Mesenchymal stem cell (in vitro differentiated cells and primary cell): ENCODE results near the gene GSK3B.

Experiments
- DNase-seq: peaks from one replicate; pipeline ENCODE4 v3.0.0-alpha.2; 2013
- H2AFZ ChIP-seq: one replicate; pipeline ENCODE4 v1.6.1; 2013; ENCODE audit warnings: low read depth, mild to moderate bottlenecking, control low read depth, inconsistent platforms, low read length, moderate library complexity
- H2AK5ac ChIP-seq: 2 replicates; pipeline ENCODE4 v1.6.1; 2013; ENCODE audit warnings: low read length, moderate library complexity, mild to moderate bottlenecking, inconsistent platforms; ENCODE audit not compliant: severe bottlenecking
- H2BK120ac ChIP-seq: one replicate; pipeline ENCODE4 v1.6.1; 2013; ENCODE audit warnings: low read depth, mild to moderate bottlenecking, inconsistent platforms, low read length, moderate library complexity
- H2BK12ac ChIP-seq, 2 experiments: one replicate each; pipeline ENCODE4 v1.6.1; 2013; ENCODE audit warnings: inconsistent platforms in 2 of 2, low read length in 2 of 2, mild to moderate bottlenecking in 2 of 2, moderate library complexity in 2 of 2, control low read depth in 1 of 2
- H2BK15ac ChIP-seq: one replicate; pipeline ENCODE4 v1.6.1; 2013; ENCODE audit warnings: mild to moderate bottlenecking, low read depth, inconsistent platforms; ENCODE audit not compliant: poor library complexity, severe bottlenecking
- H2BK5ac ChIP-seq: 2 replicates; pipeline ENCODE4 v1.6.1; 2013; ENCODE audit warnings: low read depth, mild to moderate bottlenecking, low read length, control low read depth, inconsistent platforms; ENCODE audit not compliant: poor library complexity, severe bottlenecking
- H3K14ac ChIP-seq, 2 experiments: one replicate each; pipeline ENCODE4 v1.6.1; 2013; ENCODE audit warnings: inconsistent platforms in 2 of 2, low read length in 2 of 2, control low read depth in 1 of 2, mild to moderate bottlenecking in 1 of 2, moderate library complexity in 1 of 2
- H3K18ac ChIP-seq, 2 experiments: one replicate each; pipeline ENCODE4 v1.6.1; 2013; ENCODE audit warnings: inconsistent platforms in 2 of 2, low read length in 2 of 2, control low read depth in 1 of 2, low read depth in 1 of 2, mild to moderate bottlenecking in 1 of 2
- H3K23ac ChIP-seq, 2 experiments: one replicate each; pipeline ENCODE4 v1.6.1; 2013; ENCODE audit warnings: inconsistent platforms in 2 of 2, low read length in 2 of 2, mild to moderate bottlenecking in 2 of 2, moderate library complexity in 2 of 2, control low read depth in 1 of 2
- H3K27ac ChIP-seq: 2 replicates; pipeline ENCODE4 v1.5.1; 2013; ENCODE audit warnings: mild to moderate bottlenecking, moderate library complexity, low read length, control low read depth, inconsistent platforms; ENCODE audit not compliant: poor library complexity, severe bottlenecking
- H3K27me3 ChIP-seq, 2 experiments: 2 replicates each; pipeline versions ENCODE4 v1.6.1 to v1.7.0; 2013; ENCODE audit warnings: low read length in 2 of 2, mild to moderate bottlenecking in 2 of 2, moderate library complexity in 2 of 2, control low read depth in 1 of 2, inconsistent platforms in 1 of 2; ENCODE audit not compliant: control insufficient read depth in 1 of 2, insufficient read depth in 1 of 2
- H3K36me3 ChIP-seq, 2 experiments: 2 replicates each; pipeline versions ENCODE4 v1.6.1 to v1.7.0; 2013; ENCODE audit warnings: low read length in 2 of 2, control low read depth in 1 of 2, inconsistent platforms in 1 of 2, low read depth in 1 of 2, mild to moderate bottlenecking in 1 of 2; ENCODE audit not compliant: insufficient read depth in 2 of 2, control insufficient read depth in 1 of 2
- H3K4ac ChIP-seq, 2 experiments: one replicate each; pipeline ENCODE4 v1.6.1; 2013; ENCODE audit warnings: inconsistent platforms in 2 of 2, low read length in 2 of 2, mild to moderate bottlenecking in 2 of 2, moderate library complexity in 2 of 2, control low read depth in 1 of 2, low read depth in 1 of 2
- H3K4me1 ChIP-seq: 2 replicates; pipeline ENCODE4 v1.6.1; 2013; ENCODE audit warnings: low read depth, low read length, control low read depth; ENCODE audit not compliant: control insufficient read depth, insufficient read depth
- H3K4me2 ChIP-seq: 2 replicates; pipeline ENCODE4 v1.6.1; 2013; ENCODE audit warnings: low read length, mild to moderate bottlenecking, inconsistent platforms; ENCODE audit not compliant: poor library complexity, severe bottlenecking
- H3K4me3 ChIP-seq, 2 experiments: 2 replicates each; pipeline versions ENCODE4 v1.5.1 to v1.7.0; 2013; ENCODE audit warnings: low read length in 2 of 2, mild to moderate bottlenecking in 2 of 2, control low read depth in 1 of 2, low read depth in 1 of 2; ENCODE audit not compliant: insufficient read depth in 1 of 2
- H3K79me1 ChIP-seq: replicated peaks from 2 replicates; pipeline ENCODE4 v1.6.1; 2013; ENCODE audit warnings: mild to moderate bottlenecking, control low read depth, low read length, inconsistent platforms; ENCODE audit not compliant: poor library complexity, severe bottlenecking
- H3K9ac ChIP-seq: 2 replicates; pipeline ENCODE4 v1.7.0; 2013; ENCODE audit warnings: mild to moderate bottlenecking, low read length, moderate library complexity
- H3K9me3 ChIP-seq: 2 replicates; pipeline ENCODE4 v1.7.0; 2013; ENCODE audit warnings: mild to moderate bottlenecking, low read length; ENCODE audit not compliant: control insufficient read depth
- H4K8ac ChIP-seq: one replicate; pipeline ENCODE4 v1.6.1; 2013; ENCODE audit warnings: inconsistent platforms, mild to moderate bottlenecking, low read length, moderate library complexity
- H4K91ac ChIP-seq: one replicate; pipeline ENCODE4 v1.6.1; 2013; ENCODE audit warnings: mild to moderate bottlenecking, low read length, inconsistent platforms
- WGBS: methylation state at CpG from one replicate; pipeline ENCODE4 v1.1.7; 2013; ENCODE audit warnings: mixed read lengths; 5-methylcytosine and 5-hydroxymethylcytosine counted together

Gene GSK3B

DNA sequence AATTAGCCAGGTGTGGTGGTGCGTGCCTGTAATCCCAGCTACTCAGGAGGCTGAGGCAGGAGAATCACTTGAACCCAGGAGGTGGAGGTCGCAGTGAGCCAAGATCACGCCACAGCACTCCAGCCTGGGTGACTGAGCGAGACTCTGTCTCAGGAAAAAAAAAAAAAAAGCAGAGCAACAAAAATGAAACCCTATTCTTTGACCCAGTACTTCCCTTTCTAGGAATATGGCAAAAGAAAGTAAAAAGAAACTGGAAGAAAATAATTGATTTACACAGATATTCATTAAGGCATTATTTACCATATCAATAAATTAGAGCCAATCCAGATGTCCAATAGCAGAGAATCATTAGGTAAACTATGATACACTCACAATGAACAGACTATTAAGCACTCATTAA is 67.0 kb downstream of the GSK3B start:
- Histone ChIP-seq H2BK5ac (no peak overlapping the region), H4K8ac (no peak overlapping the region), H3K9me3 (no peaks in the 10 kb centered on the region), H3K4me1 (peaks cover 2% of the 10 kb centered on the region), H3K14ac (no peak overlapping the region), H2AFZ (no peak overlapping the region), H4K91ac (no peak overlapping the region), H3K4me2 (no peak overlapping the region), H3K18ac (no peak overlapping the region), H3K4ac (no peak overlapping the region), H2AK5ac (no peak overlapping the region), H3K9ac (no peak overlapping the region), H3K36me3 (peaks cover 3 to 8% of the 10 kb centered on the region in 2 experiments), H3K79me1 (peaks cover 4% of the 10 kb centered on the region), H2BK12ac (no peak overlapping the region), H3K23ac (no peak overlapping the region), H2BK15ac (no peak overlapping the region), H3K27ac (no peak overlapping the region), H3K27me3 (no peaks in the 10 kb centered on the region), H3K4me3 (no peak overlapping the region), H2BK120ac (no peak overlapping the region)
- no peak for DNase-seq
- WGBS, result 100% methylated on average over 3 of the region's 4 CpGs

GRCh38 chr3:120025520-120025919 is 68.7 kb downstream of the GSK3B start:
- Histone ChIP-seq H4K8ac (no peak overlapping the region), H2BK12ac (no peak overlapping the region), H3K9me3 (no peaks in the 10 kb centered on the region), H2BK15ac (no peak overlapping the region), H3K79me1 (peaks cover 3% of the 10 kb centered on the region), H3K27ac (no peak overlapping the region), H3K27me3 (no peaks in the 10 kb centered on the region), H2BK120ac (no peak overlapping the region), H2BK5ac (no peak overlapping the region), H3K4ac (no peak overlapping the region), H3K4me2 (no peak overlapping the region), H3K4me1 (peaks cover 2% of the 10 kb centered on the region), H4K91ac (no peak overlapping the region), H3K18ac (no peak overlapping the region), H3K23ac (no peak overlapping the region), H3K4me3 (no peak overlapping the region), H3K36me3 (peaks cover 3 to 8% of the 10 kb centered on the region in 2 experiments), H2AFZ (no peak overlapping the region), H2AK5ac (no peak overlapping the region), H3K14ac (no peak overlapping the region), H3K9ac (no peak overlapping the region)
- DNase-seq, result no peak
- 100% methylated on average over 1 of the region's 2 CpGs for WGBS

DNA sequence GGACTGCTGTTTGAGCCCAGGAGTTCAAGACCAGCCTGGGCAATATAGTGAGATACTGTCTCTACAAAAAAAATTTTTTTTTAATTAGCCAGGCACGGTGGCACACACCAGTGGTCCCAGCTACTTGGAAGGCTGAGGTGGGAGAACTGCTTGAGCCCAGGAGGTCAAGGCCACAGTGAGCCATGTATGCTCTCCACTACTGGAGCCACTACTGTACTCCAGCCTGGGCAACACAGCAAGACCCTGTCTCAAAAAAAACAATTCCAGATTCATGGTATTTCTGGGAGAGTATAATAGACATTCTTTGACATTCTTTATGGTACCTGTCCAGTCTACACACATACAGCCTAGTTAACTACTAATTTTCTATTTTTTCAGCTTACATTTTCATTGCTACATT is 70.1 kb downstream of the GSK3B start:
- Histone ChIP-seq H3K27me3 (no peaks in the 10 kb centered on the region), H4K91ac (no peak overlapping the region), H2BK12ac (no peak overlapping the region), H3K4me1 (peaks cover 2% of the 10 kb centered on the region), H4K8ac (no peak overlapping the region), H3K9me3 (no peaks in the 10 kb centered on the region), H3K23ac (no peak overlapping the region), H3K4ac (no peak overlapping the region), H3K18ac (no peak overlapping the region), H3K27ac (no peak overlapping the region), H2BK120ac (no peak overlapping the region), H3K14ac (no peak overlapping the region), H2AFZ (no peak overlapping the region), H2AK5ac (no peak overlapping the region), H3K79me1 (peaks cover 3% of the 10 kb centered on the region), H3K4me3 (no peak overlapping the region), H2BK15ac (no peak overlapping the region), H3K36me3 (peaks cover 3 to 8% of the 10 kb centered on the region in 2 experiments), H3K4me2 (no peak overlapping the region), H2BK5ac (no peak overlapping the region), H3K9ac (no peak overlapping the region)
- WGBS, result 100% methylated on average over 1 of the region's 1 CpG
- no peak for DNase-seq

- WGBS, result 87% methylated on average over 2 of the region's 2 CpGs
- Histone ChIP-seq H3K4ac (no peak overlapping the region), H3K23ac (no peak overlapping the region), H3K14ac (no peak overlapping the region), H3K79me1 (no peaks in the 10 kb centered on the region), H3K18ac (no peak overlapping the region), H3K4me1 (no peaks in the 10 kb centered on the region), H3K36me3 (no peaks in the 10 kb centered on the region), H3K27me3 (no peaks in the 10 kb centered on the region), H2AK5ac (no peak overlapping the region), H2BK120ac (no peak overlapping the region), H3K4me3 (no peak overlapping the region), H3K9ac (no peak overlapping the region), H4K8ac (no peak overlapping the region), H3K9me3 (no peaks in the 10 kb centered on the region), H3K4me2 (no peak overlapping the region), H2BK5ac (no peak overlapping the region), H3K27ac (no peak overlapping the region), H2BK12ac (no peak overlapping the region), H4K91ac (no peak overlapping the region), H2BK15ac (no peak overlapping the region), H2AFZ (no peak overlapping the region)
- DNase-seq, result peak; percentile 29
Measured at GRCh38 chr3:120022729-120023128, 71.5 kb downstream of the GSK3B start.
